Measurements from ENCODE around the gene CSTPP1.

The CSTPP1 gene

GRCh38 chr11:46890665-46891064 is 45.9 kb upstream of the CSTPP1 start:
- H3K79me1 ChIP-seq (ENCODE audit: low read length): peaks cover under 1% of the 10 kb centered on the region
- no peak overlapping the region for H2BK5ac ChIP-seq (ENCODE audit: low read depth, low read length, poor library complexity)
- no peak for DNase-seq
- no peak overlapping the region for H3K4ac ChIP-seq (ENCODE audit: low read depth, low read length)
- H3K9me3 ChIP-seq (ENCODE audit: insufficient read depth, low read depth, low read length): peaks cover under 1% of the 10 kb centered on the region
- peaks cover 22 to 24% of the 10 kb centered on the region in 2 experiments for H3K36me3 ChIP-seq (ENCODE audit: control insufficient read depth in 1 of 2, insufficient read depth in 2 of 2, low read length in 2 of 2)
- no peak overlapping the region for H2AFZ ChIP-seq (ENCODE audit: insufficient read depth, low read length, poor library complexity)
- H4K91ac ChIP-seq (ENCODE audit: low read depth, low read length): no peak overlapping the region
- H4K8ac ChIP-seq (ENCODE audit: low read depth, low read length): no peak overlapping the region
- no peak overlapping the region for H3K4me3 ChIP-seq (ENCODE audit: low read depth, low read length)
- no peak overlapping the region for H2BK120ac ChIP-seq (ENCODE audit: insufficient read depth, low read length, poor library complexity)
- no peak overlapping the region for H3K4me2 ChIP-seq (ENCODE audit: low read length)
- WGBS (ENCODE audit: extremely low coverage, insufficient coverage, insufficient read length): no CpG with 5 or more reads among the region's 2 CpGs
- H3K23ac ChIP-seq (ENCODE audit: low read length): no peak overlapping the region
- H3K79me2 ChIP-seq (ENCODE audit: control insufficient read depth, insufficient read depth, low read length, poor library complexity): no peaks in the 10 kb centered on the region
- no peaks in the 10 kb centered on the region for H3K27me3 ChIP-seq (ENCODE audit: insufficient read depth, low read length)
- no peak overlapping the region for H3K14ac ChIP-seq (ENCODE audit: low read length)
- peaks cover 0 to 2% of the 10 kb centered on the region in 2 experiments for H3K4me1 ChIP-seq (ENCODE audit: control insufficient read depth in 1 of 2, insufficient read depth in 2 of 2, low read length in 2 of 2)
- H3K18ac ChIP-seq (ENCODE audit: low read length): no peak overlapping the region
- no peak overlapping the region for H3K27ac ChIP-seq (ENCODE audit: low read depth, low read length)
- no peak overlapping the region for H4K12ac ChIP-seq (ENCODE audit: low read depth, low read length)
- no peak overlapping the region for H3K9ac ChIP-seq (ENCODE audit: low read length)
- H2AK5ac ChIP-seq (ENCODE audit: low read length): no peak overlapping the region
- no peak overlapping the region for H2BK12ac ChIP-seq (ENCODE audit: low read length)

- Histone ChIP-seq H3K4me1 (ENCODE audit: control insufficient read depth in 1 of 2, insufficient read depth in 2 of 2, low read length in 2 of 2) (peaks cover 4 to 13% of the 10 kb centered on the region in 2 experiments), H3K4ac (ENCODE audit: low read depth, low read length) (no peak overlapping the region), H4K12ac (ENCODE audit: low read depth, low read length) (no peak overlapping the region), H3K23ac (ENCODE audit: low read length) (no peak overlapping the region), H3K4me3 (ENCODE audit: low read depth, low read length) (no peak overlapping the region), H3K79me1 (ENCODE audit: low read length) (peaks cover 8% of the 10 kb centered on the region), H3K4me2 (ENCODE audit: low read length) (no peak overlapping the region), H2AFZ (ENCODE audit: insufficient read depth, low read length, poor library complexity) (no peak overlapping the region), H2BK12ac (ENCODE audit: low read length) (no peak overlapping the region), H3K9ac (ENCODE audit: low read length) (no peak overlapping the region), H3K18ac (ENCODE audit: low read length) (no peak overlapping the region), H3K36me3 (ENCODE audit: control insufficient read depth in 1 of 2, insufficient read depth in 2 of 2, low read length in 2 of 2) (peaks cover 20 to 24% of the 10 kb centered on the region in 2 experiments), H4K91ac (ENCODE audit: low read depth, low read length) (no peak overlapping the region), H2AK5ac (ENCODE audit: low read length) (no peak overlapping the region), H3K79me2 (ENCODE audit: control insufficient read depth, insufficient read depth, low read length, poor library complexity) (no peaks in the 10 kb centered on the region), H4K8ac (ENCODE audit: low read depth, low read length) (no peak overlapping the region), H2BK5ac (ENCODE audit: low read depth, low read length, poor library complexity) (no peak overlapping the region), H2BK120ac (ENCODE audit: insufficient read depth, low read length, poor library complexity) (no peak overlapping the region), H3K27me3 (ENCODE audit: insufficient read depth, low read length) (no peaks in the 10 kb centered on the region), H3K14ac (ENCODE audit: low read length) (no peak overlapping the region), H3K27ac (ENCODE audit: low read depth, low read length) (no peak overlapping the region), H3K9me3 (ENCODE audit: insufficient read depth, low read depth, low read length) (peaks cover 2% of the 10 kb centered on the region)
- no peak for DNase-seq
- no CpG with 5 or more reads among the region's 2 CpGs for WGBS (ENCODE audit: extremely low coverage, insufficient coverage, insufficient read length)
These were observed 44.5 kb upstream of the CSTPP1 start for GRCh38 chr11:46892109-46892508.

GRCh38 chr11:46892838-46893237 is 43.7 kb upstream of the CSTPP1 start:
- Histone ChIP-seq H3K4ac (ENCODE audit: low read depth, low read length) (no peak overlapping the region), H3K4me2 (ENCODE audit: low read length) (no peak overlapping the region), H3K4me3 (ENCODE audit: low read depth, low read length) (no peak overlapping the region), H4K12ac (ENCODE audit: low read depth, low read length) (no peak overlapping the region), H3K9me3 (ENCODE audit: insufficient read depth, low read depth, low read length) (peaks cover 2% of the 10 kb centered on the region), H2AFZ (ENCODE audit: insufficient read depth, low read length, poor library complexity) (no peak overlapping the region), H3K18ac (ENCODE audit: low read length) (no peak overlapping the region), H3K27me3 (ENCODE audit: insufficient read depth, low read length) (no peaks in the 10 kb centered on the region), H3K27ac (ENCODE audit: low read depth, low read length) (no peak overlapping the region), H2AK5ac (ENCODE audit: low read length) (no peak overlapping the region), H4K91ac (ENCODE audit: low read depth, low read length) (no peak overlapping the region), H2BK5ac (ENCODE audit: low read depth, low read length, poor library complexity) (no peak overlapping the region), H3K36me3 (ENCODE audit: control insufficient read depth in 1 of 2, insufficient read depth in 2 of 2, low read length in 2 of 2) (peaks cover 20 to 24% of the 10 kb centered on the region in 2 experiments), H3K14ac (ENCODE audit: low read length) (no peak overlapping the region), H2BK120ac (ENCODE audit: insufficient read depth, low read length, poor library complexity) (no peak overlapping the region), H3K9ac (ENCODE audit: low read length) (no peak overlapping the region), H2BK12ac (ENCODE audit: low read length) (no peak overlapping the region), H3K79me2 (ENCODE audit: control insufficient read depth, insufficient read depth, low read length, poor library complexity) (no peaks in the 10 kb centered on the region), H3K79me1 (ENCODE audit: low read length) (peaks cover 8% of the 10 kb centered on the region), H4K8ac (ENCODE audit: low read depth, low read length) (no peak overlapping the region), H3K4me1 (ENCODE audit: control insufficient read depth in 1 of 2, insufficient read depth in 2 of 2, low read length in 2 of 2) (peaks cover 4 to 13% of the 10 kb centered on the region in 2 experiments), H3K23ac (ENCODE audit: low read length) (no peak overlapping the region)
- no CpG with 5 or more reads among the region's 9 CpGs for WGBS (ENCODE audit: extremely low coverage, insufficient coverage, insufficient read length)
- DNase-seq: no peak

- no peak overlapping the region for H4K8ac ChIP-seq (ENCODE audit: low read depth, low read length)
These were observed 42.1 kb upstream of the CSTPP1 start for GRCh38 chr11:46894506-46894905.

More at GRCh38 chr11:46894506-46894905, 42.1 kb upstream of the CSTPP1 start:
- H2BK12ac ChIP-seq (ENCODE audit: low read length): no peak overlapping the region
- no peak overlapping the region for H2BK120ac ChIP-seq (ENCODE audit: insufficient read depth, low read length, poor library complexity)
- H3K4me3 ChIP-seq (ENCODE audit: low read depth, low read length): no peak overlapping the region
- no peak overlapping the region for H3K4me2 ChIP-seq (ENCODE audit: low read length)
- H3K4me1 ChIP-seq (ENCODE audit: control insufficient read depth in 1 of 2, insufficient read depth in 2 of 2, low read length in 2 of 2): peaks cover 16 to 25% of the 10 kb centered on the region in 2 experiments
- H3K14ac ChIP-seq (ENCODE audit: low read length): no peak overlapping the region
- WGBS (ENCODE audit: extremely low coverage, insufficient coverage, insufficient read length): no CpG with 5 or more reads among the region's 16 CpGs
- H4K12ac ChIP-seq (ENCODE audit: low read depth, low read length): no peak overlapping the region
- no peaks in the 10 kb centered on the region for H3K27me3 ChIP-seq (ENCODE audit: insufficient read depth, low read length)
- H3K9me3 ChIP-seq (ENCODE audit: insufficient read depth, low read depth, low read length): peaks cover 3% of the 10 kb centered on the region
- no peak overlapping the region for H4K91ac ChIP-seq (ENCODE audit: low read depth, low read length)
- no peak overlapping the region for H2AK5ac ChIP-seq (ENCODE audit: low read length)
- H3K27ac ChIP-seq (ENCODE audit: low read depth, low read length): no peak overlapping the region
- no peak for DNase-seq
- H3K36me3 ChIP-seq (ENCODE audit: control insufficient read depth in 1 of 2, insufficient read depth in 2 of 2, low read length in 2 of 2): peaks cover 18 to 23% of the 10 kb centered on the region in 2 experiments
- H3K4ac ChIP-seq (ENCODE audit: low read depth, low read length): no peak overlapping the region
- H3K23ac ChIP-seq (ENCODE audit: low read length): no peak overlapping the region
- no peaks in the 10 kb centered on the region for H3K79me2 ChIP-seq (ENCODE audit: control insufficient read depth, insufficient read depth, low read length, poor library complexity)
- H2BK5ac ChIP-seq (ENCODE audit: low read depth, low read length, poor library complexity): no peak overlapping the region
- no peak overlapping the region for H2AFZ ChIP-seq (ENCODE audit: insufficient read depth, low read length, poor library complexity)
- no peak overlapping the region for H3K18ac ChIP-seq (ENCODE audit: low read length)
- no peak overlapping the region for H3K9ac ChIP-seq (ENCODE audit: low read length)
- peaks cover 10% of the 10 kb centered on the region for H3K79me1 ChIP-seq (ENCODE audit: low read length)
